Dedifferentiated amniotic fluid mesenchymal stem cell (primary cell): ENCODE measurements around the gene SMARCD2.
"Not testable (repeated sequence)": the region's sequence is repeated elsewhere in the genome, so short reads cannot be mapped to it uniquely, and the experiment has no call there.

Experiments used
- DNase-seq: peaks from one replicate; pipeline ENCODE4 v3.0.0-alpha.2; 2016; ENCODE audit errors: extremely low spot score

Gene SMARCD2

GRCh38 chr17:63842540-63843386 is at the start of gene SMARCD2:
Gene SMARCD2, minus strand, starts transcription at chr17:63842685. Its CDS starts 11 bp downstream, at chr17:63842674.
- DNase-seq: peak; percentile 99

GRCh38 chr17:63889026-63889848 is 46.8 kb upstream of the SMARCD2 start:
- DNase-seq: peak; percentile 21

GRCh38 chr17:63885119-63885518 is 42.6 kb upstream of the SMARCD2 start:
- not testable (repeated sequence) for DNase-seq

- not testable (repeated sequence) for DNase-seq
Measured at GRCh38 chr17:63882626-63883126, 40.2 kb upstream of the SMARCD2 start.

GRCh38 chr17:63881935-63882601 is 39.6 kb upstream of the SMARCD2 start, which contains the start of gene GH2:
Gene GH2, minus strand, starts transcription at chr17:63881944. Its CDS starts 143 bp downstream, at chr17:63881801.
- DNase-seq: peak; percentile 29

- DNase-seq: not testable (repeated sequence)
Measured at GRCh38 chr17:63881337-63881736, 38.9 kb upstream of the SMARCD2 start.

- no peak for DNase-seq
Measured at GRCh38 chr17:63880706-63881105, 38.2 kb upstream of the SMARCD2 start.

- DNase-seq: not testable (repeated sequence)
Measured at GRCh38 chr17:63878413-63878812, 35.9 kb upstream of the SMARCD2 start.

- not testable (repeated sequence) for DNase-seq
Measured at GRCh38 chr17:63874693-63875092, 32.2 kb upstream of the SMARCD2 start.

GRCh38 chr17:63874061-63874626 is 31.7 kb upstream of the SMARCD2 start:
- DNase-seq: not testable (repeated sequence)

- not testable (repeated sequence) for DNase-seq
Measured at GRCh38 chr17:63873577-63873976, 31.1 kb upstream of the SMARCD2 start, which contains the start of gene CSH2. Gene CSH2, minus strand, starts transcription at chr17:63873677. Its CDS starts 63 bp downstream, at chr17:63873614.

- not testable (repeated sequence) for DNase-seq
Measured at GRCh38 chr17:63871646-63872365, 29.3 kb upstream of the SMARCD2 start.

GRCh38 chr17:63870292-63870665 is 27.8 kb upstream of the SMARCD2 start:
- DNase-seq: peak; percentile 27

- DNase-seq: not testable (repeated sequence)
Measured at GRCh38 chr17:63869491-63870291, 27.2 kb upstream of the SMARCD2 start.

- not testable (repeated sequence) for DNase-seq
Measured at GRCh38 chr17:63866625-63867024, 24.1 kb upstream of the SMARCD2 start.

GRCh38 chr17:63859257-63859656 is 16.8 kb upstream of the SMARCD2 start:
- no peak for DNase-seq

- DNase-seq: not testable (repeated sequence)
Measured at GRCh38 chr17:63856425-63856824, 13.9 kb upstream of the SMARCD2 start.

GRCh38 chr17:63855185-63855584 is 12.7 kb upstream of the SMARCD2 start:
- no peak for DNase-seq

GRCh38 chr17:63854709-63855108 is 12.2 kb upstream of the SMARCD2 start:
- DNase-seq: no peak

GRCh38 chr17:63853260-63853659 is 10.8 kb upstream of the SMARCD2 start:
- no peak for DNase-seq
